ENCODE results near the gene HSPA9. TPM values are rescaled to one million over a fixed set of nuclear protein-coding genes. Genes with fewer than 3 reads are reported as not detected.

Gene HSPA9
- total RNA-seq, 1 experiment from 2014 or later: 424 TPM

DNA sequence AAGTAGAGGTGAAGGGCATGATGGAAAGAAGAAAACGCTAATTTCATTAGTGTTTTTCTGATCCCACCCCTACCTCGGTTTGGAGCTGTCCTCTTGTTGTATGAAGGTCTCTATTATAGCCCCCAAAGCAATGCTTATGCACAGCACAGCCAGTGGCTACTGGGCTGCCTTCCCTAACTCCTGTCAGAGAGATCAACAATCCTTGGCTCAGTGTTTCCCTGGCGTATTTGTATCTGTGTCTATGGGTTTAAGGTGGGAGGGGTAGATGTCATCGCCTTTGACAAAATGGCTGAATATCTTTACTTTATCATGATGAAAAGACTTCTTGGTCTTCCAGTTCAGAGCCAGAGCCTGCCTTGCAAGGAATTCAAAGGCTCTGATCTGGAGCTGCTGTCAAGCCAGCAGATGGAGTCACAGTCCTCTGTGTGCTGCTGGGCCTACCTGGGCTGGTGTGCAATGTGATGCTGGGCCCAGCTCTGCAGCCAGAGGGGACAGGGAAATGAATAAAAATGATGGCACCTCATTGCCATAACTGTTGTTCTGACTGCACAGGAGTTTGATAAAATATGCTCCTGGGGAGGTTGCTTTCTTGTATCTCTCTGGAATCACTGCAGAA lies 20.1 kb upstream of the HSPA9 start:
- CTCF ChIA-PET: no interaction called here

DNA sequence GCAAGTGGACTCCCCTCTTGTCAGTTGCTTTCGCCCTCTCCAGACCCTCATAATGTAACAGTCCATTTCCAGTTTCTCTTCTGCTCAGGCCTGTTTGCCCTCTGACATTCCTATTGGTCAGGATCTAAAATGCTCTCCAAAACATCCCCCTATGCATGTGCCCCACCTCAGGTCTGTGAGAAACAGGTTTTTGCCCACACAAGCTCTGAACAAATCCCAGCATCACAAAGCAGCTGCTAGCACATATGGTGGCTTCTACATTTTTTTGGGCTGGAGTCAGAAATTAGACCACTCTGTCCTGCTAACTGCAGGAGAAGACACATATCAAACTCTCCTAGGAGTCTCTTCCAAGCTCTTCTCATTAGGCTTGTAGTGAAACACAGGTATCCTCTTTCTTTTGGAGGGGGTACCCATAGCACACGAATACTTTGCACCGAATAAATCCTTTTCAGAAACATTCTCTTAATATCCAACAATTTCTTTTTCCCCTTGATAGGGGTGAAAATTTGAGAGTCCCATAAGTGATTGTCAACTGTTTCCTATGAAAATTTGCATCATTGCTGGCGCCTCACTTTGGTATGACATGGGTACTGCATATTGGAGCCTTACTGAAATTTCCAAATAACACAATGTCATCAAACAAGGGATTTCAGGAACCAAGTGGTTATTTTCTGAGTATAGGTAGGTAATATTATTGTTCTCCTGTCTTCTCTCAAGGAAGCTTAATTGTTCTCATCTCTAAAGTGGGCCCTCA lies 19.3 kb upstream of the HSPA9 start:
- Histone ChIP-seq H3K27ac (ENCODE audit: low read length) (no peak overlapping the region), H3K36me3 (ENCODE audit: control insufficient read depth, insufficient read depth, low read length) (no peaks in the 10 kb centered on the region), H3K27me3 (ENCODE audit: control insufficient read depth, insufficient read depth, low read length) (no peaks in the 10 kb centered on the region), H3K4me1 (ENCODE audit: control insufficient read depth, insufficient read depth, low read length) (no peaks in the 10 kb centered on the region), H3K9me3 (ENCODE audit: control insufficient read depth, insufficient read depth, low read depth, low read length) (no peaks in the 10 kb centered on the region), H3K4me3 (ENCODE audit: low read depth in 2 of 2, low read length in 2 of 2) (no peak overlapping the region)
- no peak for DNase-seq (ENCODE audit: low read depth, low spot score)
- in situ Hi-C loops (cut with HindIII; ENCODE audit: low pct_unique_long_range_greater_than_20kb, low sequenced_read_pairs): no loop called here
- intact Hi-C loops (cut with micrococcal nuclease; ENCODE audit: unreplicated experiment): no loop called here
- no TSS peak for BruUV-seq (replicated peaks)
- ChIA-PET POLR2A (no interaction called here), CTCF (no interaction called here)
- no peak for TF ChIP-seq POLR2AphosphoS5 (IDR thresholded peaks at IDR 0.05; ENCODE audit: low read depth, low read length)
- TF ChIP-seq, protein P1, sequence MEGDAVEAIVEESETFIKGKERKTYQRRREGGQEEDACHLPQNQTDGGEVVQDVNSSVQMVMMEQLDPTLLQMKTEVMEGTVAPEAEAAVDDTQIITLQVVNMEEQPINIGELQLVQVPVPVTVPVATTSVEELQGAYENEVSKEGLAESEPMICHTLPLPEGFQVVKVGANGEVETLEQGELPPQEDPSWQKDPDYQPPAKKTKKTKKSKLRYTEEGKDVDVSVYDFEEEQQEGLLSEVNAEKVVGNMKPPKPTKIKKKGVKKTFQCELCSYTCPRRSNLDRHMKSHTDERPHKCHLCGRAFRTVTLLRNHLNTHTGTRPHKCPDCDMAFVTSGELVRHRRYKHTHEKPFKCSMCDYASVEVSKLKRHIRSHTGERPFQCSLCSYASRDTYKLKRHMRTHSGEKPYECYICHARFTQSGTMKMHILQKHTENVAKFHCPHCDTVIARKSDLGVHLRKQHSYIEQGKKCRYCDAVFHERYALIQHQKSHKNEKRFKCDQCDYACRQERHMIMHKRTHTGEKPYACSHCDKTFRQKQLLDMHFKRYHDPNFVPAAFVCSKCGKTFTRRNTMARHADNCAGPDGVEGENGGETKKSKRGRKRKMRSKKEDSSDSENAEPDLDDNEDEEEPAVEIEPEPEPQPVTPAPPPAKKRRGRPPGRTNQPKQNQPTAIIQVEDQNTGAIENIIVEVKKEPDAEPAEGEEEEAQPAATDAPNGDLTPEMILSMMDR (IDR thresholded peaks at IDR 0.05): peak; percentile 34; the same call in 1 of the 2 replicates
- TF ChIP-seq REST (IDR thresholded peaks at IDR 0.05; ENCODE audit: insufficient read depth in 1 of 2, low read depth in 2 of 2, low read length in 1 of 2): no peak
- no peak for TF ChIP-seq SIN3A (IDR thresholded peaks at IDR 0.05; ENCODE audit: borderline replicate concordance, insufficient read depth, low read depth, low read length)
- no peak for TF ChIP-seq TCF7L2 (IDR thresholded peaks at IDR 0.05; ENCODE audit: low read depth, low read length)
- no peak for ATAC-seq

More for the DNA sequence above, 20.1 kb upstream of the HSPA9 start:
- intact Hi-C loops (cut with micrococcal nuclease; ENCODE audit: unreplicated experiment) (no loop called here), in situ Hi-C loops (cut with HindIII; ENCODE audit: low pct_unique_long_range_greater_than_20kb, low sequenced_read_pairs) (no loop called here)
- no peaks in the 10 kb centered on the region for H3K27me3 ChIP-seq (ENCODE audit: control insufficient read depth, insufficient read depth, low read length)
- no peaks in the 10 kb centered on the region for H3K36me3 ChIP-seq (ENCODE audit: control insufficient read depth, insufficient read depth, low read length)
- DNase-seq (ENCODE audit: low read depth, low spot score) (no peak), ATAC-seq (no peak)
- H3K4me3 ChIP-seq (ENCODE audit: low read depth in 2 of 2, low read length in 2 of 2): no peak overlapping the region
- no peak overlapping the region for H3K27ac ChIP-seq (ENCODE audit: low read length)
- TF ChIP-seq TCF7L2 (IDR thresholded peaks at IDR 0.05; ENCODE audit: low read depth, low read length): no peak
- TF ChIP-seq, protein P1 (IDR thresholded peaks at IDR 0.05): no peak; the same call in 1 of the 2 replicates
- no peaks in the 10 kb centered on the region for H3K9me3 ChIP-seq (ENCODE audit: control insufficient read depth, insufficient read depth, low read depth, low read length)
- H3K4me1 ChIP-seq (ENCODE audit: control insufficient read depth, insufficient read depth, low read length): no peaks in the 10 kb centered on the region
- POLR2A ChIA-PET: no interaction called here
- BruUV-seq (replicated peaks): no TSS peak
